ENCODE data around the gene TNK1. TPM values are rescaled to one million over a fixed set of nuclear protein-coding genes. Genes with fewer than 3 reads are reported as not detected.

TNK1 gene
- polyA plus RNA-seq, 1 donor from 2014 or later, result 0.83 TPM

- Histone ChIP-seq H3F3A (ENCODE audit: insufficient read depth, low read length, poor library complexity, severe bottlenecking) (no peaks in the 10 kb centered on the region), H3K36me3 (ENCODE audit: insufficient read depth, low read length) (no peaks in the 10 kb centered on the region), H3K9me3 (ENCODE audit: low read length) (no peaks in the 10 kb centered on the region), H4K20me1 (ENCODE audit: insufficient read depth) (no peaks in the 10 kb centered on the region), H3K4me2 (ENCODE audit: low read length) (peak overlapping the region; percentile 30), H3K4me3 (ENCODE audit: low read length) (peak overlapping the region; percentile 92), H2AFZ (ENCODE audit: low read depth, low read length) (no peak overlapping the region), H3K9me2 (ENCODE audit: insufficient read depth, low read length) (no peaks in the 10 kb centered on the region), H3K27ac (ENCODE audit: low read length) (peak overlapping the region; percentile 78), H3K27me3 (ENCODE audit: insufficient read depth, low read depth, low read length) (no peaks in the 10 kb centered on the region), H3K79me2 (replicated peaks; ENCODE audit: insufficient read depth, low read length) (peaks cover 3% of the 10 kb centered on the region), H3K9ac (ENCODE audit: low read length) (peak overlapping the region; percentile 89)
- TF ChIP-seq MXI1 (conservative IDR thresholded peaks at IDR 0.05; ENCODE audit: poor library complexity, severe bottlenecking) (no peak), CTCF (IDR thresholded peaks at IDR 0.05; ENCODE audit: poor library complexity, severe bottlenecking) (peak; percentile 30)
Measured at GRCh38 chr17:7352503-7352889, 28.4 kb upstream of the TNK1 start.

- Histone ChIP-seq H3K9me2 (ENCODE audit: insufficient read depth, low read length) (no peaks in the 10 kb centered on the region), H2AFZ (ENCODE audit: low read depth, low read length) (no peak overlapping the region), H3F3A (ENCODE audit: insufficient read depth, low read length, poor library complexity, severe bottlenecking) (no peaks in the 10 kb centered on the region), H3K9me3 (ENCODE audit: low read length) (no peaks in the 10 kb centered on the region), H3K79me2 (replicated peaks; ENCODE audit: insufficient read depth, low read length) (peaks cover 3% of the 10 kb centered on the region), H3K27me3 (ENCODE audit: insufficient read depth, low read depth, low read length) (no peaks in the 10 kb centered on the region), H3K9ac (ENCODE audit: low read length) (no peak overlapping the region), H3K36me3 (ENCODE audit: insufficient read depth, low read length) (no peaks in the 10 kb centered on the region), H3K4me2 (ENCODE audit: low read length) (no peak overlapping the region), H3K27ac (ENCODE audit: low read length) (no peak overlapping the region), H4K20me1 (ENCODE audit: insufficient read depth) (no peaks in the 10 kb centered on the region), H3K4me3 (ENCODE audit: low read length) (peak overlapping the region; percentile 92)
- TF ChIP-seq POLR2AphosphoS5 (IDR thresholded peaks at IDR 0.05) (no peak), EZH2 (IDR thresholded peaks at IDR 0.05; ENCODE audit: borderline replicate concordance, insufficient read depth, low read length, poor library complexity, severe bottlenecking) (no peak), EP300 (conservative IDR thresholded peaks at IDR 0.05; ENCODE audit: poor library complexity, severe bottlenecking) (no peak), CTCF (IDR thresholded peaks at IDR 0.05; ENCODE audit: poor library complexity, severe bottlenecking) (no peak), MXI1 (conservative IDR thresholded peaks at IDR 0.05; ENCODE audit: poor library complexity, severe bottlenecking) (no peak), RAD21 (conservative IDR thresholded peaks at IDR 0.05) (no peak)
Measured at GRCh38 chr17:7352910-7353635, 27.8 kb upstream of the TNK1 start.

GRCh38 chr17:7354262-7354843 is 26.5 kb upstream of the TNK1 start:
- Histone ChIP-seq H3K4me3 (ENCODE audit: low read length) (peak overlapping the region; percentile 15), H3K9me3 (ENCODE audit: low read length) (no peaks in the 10 kb centered on the region), H3F3A (ENCODE audit: insufficient read depth, low read length, poor library complexity, severe bottlenecking) (no peaks in the 10 kb centered on the region), H3K9ac (ENCODE audit: low read length) (peak overlapping the region; percentile 3), H2AFZ (ENCODE audit: low read depth, low read length) (no peak overlapping the region), H3K4me2 (ENCODE audit: low read length) (no peak overlapping the region), H3K27ac (ENCODE audit: low read length) (no peak overlapping the region), H3K36me3 (ENCODE audit: insufficient read depth, low read length) (no peaks in the 10 kb centered on the region), H3K9me2 (ENCODE audit: insufficient read depth, low read length) (no peaks in the 10 kb centered on the region), H3K79me2 (replicated peaks; ENCODE audit: insufficient read depth, low read length) (peaks cover 3% of the 10 kb centered on the region), H4K20me1 (ENCODE audit: insufficient read depth) (no peaks in the 10 kb centered on the region), H3K27me3 (ENCODE audit: insufficient read depth, low read depth, low read length) (no peaks in the 10 kb centered on the region)
- TF ChIP-seq MXI1 (conservative IDR thresholded peaks at IDR 0.05; ENCODE audit: poor library complexity, severe bottlenecking) (no peak), EP300 (conservative IDR thresholded peaks at IDR 0.05; ENCODE audit: poor library complexity, severe bottlenecking) (no peak), TAF1 (IDR thresholded peaks at IDR 0.05; ENCODE audit: low read depth) (no peak), REST (IDR thresholded peaks at IDR 0.05; ENCODE audit: borderline replicate concordance) (no peak), RAD21 (conservative IDR thresholded peaks at IDR 0.05) (no peak), SMC3 (conservative IDR thresholded peaks at IDR 0.05; ENCODE audit: poor library complexity) (no peak), CTCF (IDR thresholded peaks at IDR 0.05; ENCODE audit: poor library complexity, severe bottlenecking) (no peak), EZH2 (IDR thresholded peaks at IDR 0.05; ENCODE audit: borderline replicate concordance, insufficient read depth, low read length, poor library complexity, severe bottlenecking) (no peak), POLR2AphosphoS5 (IDR thresholded peaks at IDR 0.05) (no peak)

All from neural cell (in vitro differentiated cells).